AML-193 (cell line): ENCODE data around the gene LRBA.
"Not testable (repeated sequence)": the region's sequence is repeated elsewhere in the genome, so short reads cannot be mapped to it uniquely, and the experiment has no call there.

Experiments used
- DNase-seq, 2 experiments: peaks; one replicate each; lab custom pipeline; 2025; lab: John Stamatoyannopoulos, UW

LRBA gene

GRCh38 chr4:150940123-150940522 is 75.0 kb downstream of the LRBA start:
- no peak for DNase-seq

GRCh38 chr4:150939530-150939929 is 75.6 kb downstream of the LRBA start:
- no peak for DNase-seq

- DNase-seq: no peak
Observed at GRCh38 chr4:150938873-150939499, 76.1 kb downstream of the LRBA start.

- no peak for DNase-seq
Observed at GRCh38 chr4:150938417-150938816, 76.7 kb downstream of the LRBA start.

GRCh38 chr4:150934022-150934421 is 81.1 kb downstream of the LRBA start:
- DNase-seq: no peak

- no peak for DNase-seq
Observed at GRCh38 chr4:150931796-150932195, 83.3 kb downstream of the LRBA start.

- DNase-seq: no peak
Observed at GRCh38 chr4:150931005-150931404, 84.1 kb downstream of the LRBA start.

GRCh38 chr4:150923945-150924344 is 91.1 kb downstream of the LRBA start:
- no peak for DNase-seq

GRCh38 chr4:150921486-150921885 is 93.6 kb downstream of the LRBA start:
- not testable (repeated sequence) for DNase-seq

GRCh38 chr4:150918562-150918961 is 96.5 kb downstream of the LRBA start:
- not testable (repeated sequence) for DNase-seq

- DNase-seq: no peak
Observed at GRCh38 chr4:150911326-150911725, 103.8 kb downstream of the LRBA start.

GRCh38 chr4:150909116-150909515 is 106.0 kb downstream of the LRBA start:
- DNase-seq: no peak

GRCh38 chr4:150906987-150907633 is 108.0 kb downstream of the LRBA start:
- no peak for DNase-seq

GRCh38 chr4:150904671-150905070 is 110.4 kb downstream of the LRBA start:
- no peak for DNase-seq

- no peak for DNase-seq
Observed at GRCh38 chr4:150903603-150904002, 111.5 kb downstream of the LRBA start.

GRCh38 chr4:150896497-150896896 is 118.6 kb downstream of the LRBA start:
- peak; percentile 2 to 20 for DNase-seq

GRCh38 chr4:150890246-150890645 is 124.8 kb downstream of the LRBA start:
- DNase-seq: no peak

GRCh38 chr4:150889306-150889705 is 125.8 kb downstream of the LRBA start:
- no peak for DNase-seq

GRCh38 chr4:150888625-150889024 is 126.5 kb downstream of the LRBA start:
- DNase-seq: no peak

GRCh38 chr4:150888217-150888616 is 126.9 kb downstream of the LRBA start:
- no peak for DNase-seq

- no peak for DNase-seq
Observed at GRCh38 chr4:150886597-150886996, 128.5 kb downstream of the LRBA start.

- DNase-seq: no peak
Observed at GRCh38 chr4:150884625-150885024, 130.5 kb downstream of the LRBA start.

- DNase-seq: no peak
Observed at GRCh38 chr4:150875367-150875766, 139.7 kb downstream of the LRBA start.
